Muscle of leg (tissue), 11 donors: ENCODE results near the gene SAP30BP. TPM values are rescaled to one million over a fixed set of nuclear protein-coding genes. Genes with fewer than 3 reads are reported as not detected.
A peak's percentile ranks its signal among the peaks of the same experiment; 100 is the strongest.

Experiments
- DNase-seq: peaks from one replicate; pipeline ENCODE4 v3.0.0; 2013
- H3K27ac ChIP-seq: one replicate; pipeline ENCODE4 v1.5.1; 2013; ENCODE audit warnings: mild to moderate bottlenecking, low read length, control low read depth
- H3K27me3 ChIP-seq: one replicate; pipeline ENCODE4 v1.6.1; 2013; ENCODE audit warnings: low read length; ENCODE audit not compliant: control insufficient read depth, insufficient read depth
- H3K36me3 ChIP-seq: one replicate; pipeline ENCODE4 v1.6.1; 2013; ENCODE audit warnings: low read length; ENCODE audit not compliant: control insufficient read depth, insufficient read depth
- H3K4me1 ChIP-seq: one replicate; pipeline ENCODE4 v1.6.1; 2013; ENCODE audit warnings: low read length; ENCODE audit not compliant: control insufficient read depth, insufficient read depth
- H3K4me3 ChIP-seq: one replicate; pipeline ENCODE4 v1.5.1; 2013; ENCODE audit warnings: low read length, control low read depth
- H3K9me3 ChIP-seq: replicated peaks from 2 replicates; pipeline ENCODE4 v1.6.1; 2013; ENCODE audit warnings: low read depth, low read length; ENCODE audit not compliant: control insufficient read depth
- WGBS: methylation state at CpG from one replicate; pipeline ENCODE4 v1.1.5; 2013; ENCODE audit warnings: missing lambda C conversion rate; ENCODE audit not compliant: insufficient coverage; 5-methylcytosine and 5-hydroxymethylcytosine counted together
- polyA plus RNA-seq, 8 donors: library from polyadenylated mRNA; unstranded; fragments of 120-200 nt; gene quantifications; one replicate each; pipeline versions ENCODE4 v1.2.1 to v1.2.3, GENCODE V29; 2013; ENCODE audit warnings: inconsistent platforms in 1 of 8, low replicate concordance in 1 of 8; ENCODE audit not compliant: insufficient read length in 8 of 8, insufficient read depth in 1 of 8
- total RNA-seq: library from RNA; stranded (reverse); fragments of 120-200 nt; gene quantifications from one replicate; pipeline ENCODE4 v1.2.4, GENCODE V29; 2013

SAP30BP gene
- total and polyA plus RNA-seq, 9 donors: 63.7 to 80.1 (median 77.1) TPM

GRCh38 chr17:75734674-75735294, 67.6 kb downstream of the SAP30BP start:
- Histone ChIP-seq H3K27me3 (no peaks in the 10 kb centered on the region), H3K36me3 (no peaks in the 10 kb centered on the region), H3K4me3 (no peak overlapping the region), H3K4me1 (no peaks in the 10 kb centered on the region), H3K9me3 (no peaks in the 10 kb centered on the region), H3K27ac (no peak overlapping the region)
- DNase-seq: no peak
- no CpG with 5 or more reads among the region's 4 CpGs for WGBS

GRCh38 chr17:75736173-75736835, 69.2 kb downstream of the SAP30BP start:
- H3K4me1 ChIP-seq: no peaks in the 10 kb centered on the region
- WGBS: 90% methylated on average over 26 of the region's 26 CpGs
- H3K4me3 ChIP-seq: no peak overlapping the region
- no peak overlapping the region for H3K27ac ChIP-seq
- no peaks in the 10 kb centered on the region for H3K27me3 ChIP-seq
- no peak for DNase-seq
- no peaks in the 10 kb centered on the region for H3K9me3 ChIP-seq
- no peaks in the 10 kb centered on the region for H3K36me3 ChIP-seq

GRCh38 chr17:75737133-75737962, 70.2 kb downstream of the SAP30BP start:
- Histone ChIP-seq H3K36me3 (no peaks in the 10 kb centered on the region), H3K4me3 (no peak overlapping the region), H3K4me1 (no peaks in the 10 kb centered on the region), H3K27ac (no peak overlapping the region), H3K9me3 (no peaks in the 10 kb centered on the region), H3K27me3 (no peaks in the 10 kb centered on the region)
- no peak for DNase-seq
- WGBS: 80% methylated on average over 15 of the region's 20 CpGs

- Histone ChIP-seq H3K27me3 (no peaks in the 10 kb centered on the region), H3K4me1 (no peaks in the 10 kb centered on the region), H3K4me3 (no peak overlapping the region), H3K9me3 (no peaks in the 10 kb centered on the region), H3K36me3 (no peaks in the 10 kb centered on the region), H3K27ac (no peak overlapping the region)
- WGBS: 55% methylated on average over 10 of the region's 14 CpGs
- peak; percentile 19 for DNase-seq
Measured at GRCh38 chr17:75738218-75738802, 71.2 kb downstream of the SAP30BP start.

GRCh38 chr17:75739174-75739573, 72.0 kb downstream of the SAP30BP start:
- no peaks in the 10 kb centered on the region for H3K9me3 ChIP-seq
- WGBS: 73% methylated on average over 5 of the region's 7 CpGs
- no peak for DNase-seq
- H3K27me3 ChIP-seq: no peaks in the 10 kb centered on the region
- no peaks in the 10 kb centered on the region for H3K36me3 ChIP-seq
- H3K4me3 ChIP-seq: no peak overlapping the region
- no peak overlapping the region for H3K27ac ChIP-seq
- no peaks in the 10 kb centered on the region for H3K4me1 ChIP-seq

GRCh38 chr17:75739801-75740200, 72.7 kb downstream of the SAP30BP start:
- Histone ChIP-seq H3K27ac (no peak overlapping the region), H3K4me1 (no peaks in the 10 kb centered on the region), H3K9me3 (no peaks in the 10 kb centered on the region), H3K36me3 (no peaks in the 10 kb centered on the region), H3K4me3 (no peak overlapping the region), H3K27me3 (no peaks in the 10 kb centered on the region)
- DNase-seq: no peak
- 80% methylated on average over 11 of the region's 14 CpGs for WGBS

- 84% methylated on average over 9 of the region's 17 CpGs for WGBS
- no peaks in the 10 kb centered on the region for H3K36me3 ChIP-seq
- H3K27me3 ChIP-seq: no peaks in the 10 kb centered on the region
- H3K27ac ChIP-seq: no peak overlapping the region
- no peaks in the 10 kb centered on the region for H3K9me3 ChIP-seq
- H3K4me1 ChIP-seq: no peaks in the 10 kb centered on the region
- H3K4me3 ChIP-seq: no peak overlapping the region
- no peak for DNase-seq
Measured at GRCh38 chr17:75740215-75740614, 73.1 kb downstream of the SAP30BP start.

- no peak for DNase-seq
- no peaks in the 10 kb centered on the region for H3K9me3 ChIP-seq
- H3K4me3 ChIP-seq: no peak overlapping the region
- no peaks in the 10 kb centered on the region for H3K27me3 ChIP-seq
- H3K36me3 ChIP-seq: no peaks in the 10 kb centered on the region
- 71% methylated on average over 11 of the region's 17 CpGs for WGBS
- H3K27ac ChIP-seq: no peak overlapping the region
- no peaks in the 10 kb centered on the region for H3K4me1 ChIP-seq
Measured at GRCh38 chr17:75740631-75741077, 73.5 kb downstream of the SAP30BP start.

- no peak for DNase-seq
- no peak overlapping the region for H3K27ac ChIP-seq
- 80% methylated on average over 23 of the region's 25 CpGs for WGBS
Measured at GRCh38 chr17:75742337-75742736, 75.2 kb downstream of the SAP30BP start.

More at GRCh38 chr17:75742337-75742736, 75.2 kb downstream of the SAP30BP start:
- H3K36me3 ChIP-seq: no peaks in the 10 kb centered on the region
- no peaks in the 10 kb centered on the region for H3K4me1 ChIP-seq
- H3K4me3 ChIP-seq: no peak overlapping the region
- no peaks in the 10 kb centered on the region for H3K27me3 ChIP-seq
- no peaks in the 10 kb centered on the region for H3K9me3 ChIP-seq
